GM12872 (cell line): ENCODE measurements around the gene PRKCA.

ENCODE experiments used
- TF ChIP-seq, protein P1 (sequence below): IDR thresholded peaks from 3 replicates; pipeline ENCODE4 v1.5.1; 2011; ENCODE audit warnings: low read depth, mild to moderate bottlenecking, low read length, moderate library complexity; ENCODE audit not compliant: insufficient read depth

Gene PRKCA

DNA sequence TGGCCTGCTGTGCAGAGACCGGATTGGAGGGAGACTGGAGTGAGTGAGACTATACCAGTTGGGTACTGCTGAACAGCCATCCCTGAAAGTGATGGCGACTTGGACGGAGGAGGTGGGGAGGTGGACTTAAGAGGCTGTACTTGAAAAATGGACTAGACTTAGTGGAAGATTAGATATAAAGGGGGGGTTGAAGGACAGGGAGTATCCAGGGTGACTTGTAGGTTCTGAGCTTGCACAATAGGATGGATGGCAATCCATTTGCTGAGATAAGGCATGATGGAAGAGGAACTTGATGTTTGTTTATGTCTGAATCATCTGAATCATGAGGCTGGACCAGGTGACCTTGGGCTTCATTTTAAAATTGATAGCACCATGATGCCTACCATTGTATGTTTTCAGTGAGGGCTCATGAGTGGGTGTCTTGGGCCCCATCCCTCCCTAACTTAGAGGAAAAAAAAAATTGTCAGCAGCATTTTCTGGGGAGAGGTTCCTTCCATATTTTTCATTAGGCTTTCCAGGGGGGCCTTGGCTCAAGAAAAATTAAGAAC lies 41.2 kb downstream of the PRKCA start:
- TF ChIP-seq, protein P1, sequence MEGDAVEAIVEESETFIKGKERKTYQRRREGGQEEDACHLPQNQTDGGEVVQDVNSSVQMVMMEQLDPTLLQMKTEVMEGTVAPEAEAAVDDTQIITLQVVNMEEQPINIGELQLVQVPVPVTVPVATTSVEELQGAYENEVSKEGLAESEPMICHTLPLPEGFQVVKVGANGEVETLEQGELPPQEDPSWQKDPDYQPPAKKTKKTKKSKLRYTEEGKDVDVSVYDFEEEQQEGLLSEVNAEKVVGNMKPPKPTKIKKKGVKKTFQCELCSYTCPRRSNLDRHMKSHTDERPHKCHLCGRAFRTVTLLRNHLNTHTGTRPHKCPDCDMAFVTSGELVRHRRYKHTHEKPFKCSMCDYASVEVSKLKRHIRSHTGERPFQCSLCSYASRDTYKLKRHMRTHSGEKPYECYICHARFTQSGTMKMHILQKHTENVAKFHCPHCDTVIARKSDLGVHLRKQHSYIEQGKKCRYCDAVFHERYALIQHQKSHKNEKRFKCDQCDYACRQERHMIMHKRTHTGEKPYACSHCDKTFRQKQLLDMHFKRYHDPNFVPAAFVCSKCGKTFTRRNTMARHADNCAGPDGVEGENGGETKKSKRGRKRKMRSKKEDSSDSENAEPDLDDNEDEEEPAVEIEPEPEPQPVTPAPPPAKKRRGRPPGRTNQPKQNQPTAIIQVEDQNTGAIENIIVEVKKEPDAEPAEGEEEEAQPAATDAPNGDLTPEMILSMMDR, result no peak

GRCh38 chr17:66344473-66344872 lies 42.1 kb downstream of the PRKCA start:
- TF ChIP-seq, protein P1, result no peak

- TF ChIP-seq, protein P1, result no peak
Observed at GRCh38 chr17:66345264-66345663, 42.9 kb downstream of the PRKCA start.

GRCh38 chr17:66347661-66348514 lies 45.5 kb downstream of the PRKCA start:
- TF ChIP-seq, protein P1, result no peak

DNA sequence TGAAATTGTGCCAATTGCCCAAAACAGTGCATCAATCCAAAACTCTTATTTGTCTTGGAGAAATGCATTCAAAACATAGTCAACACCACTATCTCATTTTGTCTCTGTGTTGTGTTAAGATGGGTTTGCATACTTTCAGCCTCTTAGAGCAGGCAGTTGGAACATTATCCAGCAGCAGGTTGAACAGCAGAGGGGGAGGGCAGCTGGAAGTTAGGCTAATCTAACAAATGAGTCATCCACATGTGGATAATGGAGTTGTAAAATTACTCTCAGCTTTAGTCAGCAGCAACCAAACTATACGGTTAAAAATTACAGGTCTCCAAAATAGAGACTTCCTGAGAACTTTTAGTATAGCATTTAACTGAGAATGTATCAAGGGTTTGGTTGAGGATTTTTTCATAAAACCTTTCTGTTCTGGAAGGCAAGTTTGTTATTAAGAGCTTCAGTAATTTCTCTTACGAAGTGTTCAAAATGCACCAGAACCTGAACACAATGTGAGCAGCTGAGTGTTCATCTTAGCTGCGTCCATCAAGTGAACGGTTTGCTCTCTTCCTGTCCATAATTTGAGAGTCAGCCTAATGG lies 46.3 kb downstream of the PRKCA start:
- TF ChIP-seq, protein P1, result no peak

- TF ChIP-seq, protein P1, result no peak
Observed at GRCh38 chr17:66349521-66350254, 47.3 kb downstream of the PRKCA start.

- TF ChIP-seq, protein P1, result no peak
Observed at GRCh38 chr17:66351033-66351432, 48.6 kb downstream of the PRKCA start.
